ENCODE results near the gene B9D1.
"Not testable (repeated sequence)": the region's sequence is repeated elsewhere in the genome, so short reads cannot be mapped to it uniquely, and the experiment has no call there.

B9D1 gene

DNA sequence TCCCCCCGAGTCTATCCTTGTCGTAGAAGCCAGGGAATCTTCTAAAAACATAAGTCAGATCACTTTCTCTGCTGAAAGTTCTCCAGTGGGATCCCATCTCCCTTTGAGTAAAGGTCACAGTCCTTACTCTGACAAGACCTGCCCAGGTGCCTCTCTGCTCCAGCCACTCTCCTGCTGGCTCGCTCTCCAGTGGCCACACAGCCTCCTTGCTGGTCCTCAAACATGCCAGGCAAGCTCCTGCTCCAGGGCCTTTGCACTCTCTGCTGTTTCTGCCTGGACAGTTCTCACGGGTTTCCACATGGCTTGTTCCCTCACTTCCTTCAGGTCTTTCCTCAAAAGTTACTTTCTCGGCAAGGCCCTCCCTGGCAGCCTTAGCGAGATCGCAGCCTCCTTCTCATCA lies 3.4 kb downstream of the B9D1 start:
- no peak for DNase-seq (ENCODE audit: low spot score)

DNA sequence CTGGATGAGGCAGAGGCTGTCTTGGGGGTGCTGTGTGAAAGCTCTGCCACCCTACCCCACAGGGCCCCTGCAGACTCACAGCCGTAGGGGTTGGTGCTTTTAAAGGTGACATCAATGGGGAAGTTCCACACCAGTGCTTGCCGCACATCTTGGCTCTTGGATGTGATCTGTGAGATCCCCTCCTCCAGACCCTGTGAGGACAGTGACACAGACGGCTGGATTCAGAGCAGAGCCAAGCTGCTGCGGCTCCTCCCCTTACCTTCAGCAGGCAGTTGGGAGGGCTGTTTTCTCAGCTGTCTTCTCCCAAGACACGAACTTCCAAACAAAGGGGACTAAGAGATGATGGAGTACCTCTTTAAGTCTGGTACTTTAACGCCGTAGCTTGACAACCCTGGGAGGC lies 4.8 kb downstream of the B9D1 start:
- no peak for DNase-seq (ENCODE audit: low spot score)

DNA sequence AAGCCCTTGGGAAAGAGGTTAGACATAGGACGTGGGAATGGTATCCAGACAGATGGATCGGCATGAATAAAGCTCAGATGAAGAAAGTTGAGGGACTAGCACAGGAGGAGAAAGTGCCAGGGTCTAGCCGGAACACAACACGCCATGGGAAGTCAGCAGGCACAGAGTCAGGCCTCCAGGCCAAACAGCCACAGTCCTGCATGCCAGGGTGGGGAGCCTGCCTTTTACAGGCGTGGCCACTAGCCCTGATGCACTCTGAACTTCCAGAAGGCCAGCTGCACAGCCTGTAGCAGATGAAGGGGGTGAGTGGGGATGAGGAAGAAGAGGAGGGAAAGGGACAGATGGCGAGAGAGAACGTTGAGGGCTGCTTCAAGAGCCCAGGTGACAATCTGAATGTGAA lies 5.2 kb downstream of the B9D1 start:
- DNase-seq (ENCODE audit: low spot score): no peak

DNA sequence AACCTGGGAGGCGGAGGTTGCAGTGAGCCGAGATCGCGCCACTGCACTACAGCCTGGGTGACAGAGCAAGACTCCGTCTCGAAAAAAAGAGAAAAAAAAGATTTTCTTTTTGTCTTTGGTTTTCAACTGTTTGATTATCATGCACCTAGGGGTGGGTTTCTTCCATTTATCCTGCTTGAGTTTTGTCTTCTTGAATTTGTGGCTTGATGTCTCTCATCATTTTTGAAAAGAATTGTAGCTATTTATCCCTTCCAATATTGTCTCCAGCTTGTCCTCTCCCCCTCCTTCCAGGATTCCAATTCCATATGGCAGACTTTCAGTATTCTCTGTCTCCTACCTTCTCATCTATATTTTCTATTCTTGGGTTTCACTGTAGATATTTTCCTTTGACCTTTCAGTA lies 7.8 kb downstream of the B9D1 start:
- no peak for DNase-seq (ENCODE audit: low spot score)

DNA sequence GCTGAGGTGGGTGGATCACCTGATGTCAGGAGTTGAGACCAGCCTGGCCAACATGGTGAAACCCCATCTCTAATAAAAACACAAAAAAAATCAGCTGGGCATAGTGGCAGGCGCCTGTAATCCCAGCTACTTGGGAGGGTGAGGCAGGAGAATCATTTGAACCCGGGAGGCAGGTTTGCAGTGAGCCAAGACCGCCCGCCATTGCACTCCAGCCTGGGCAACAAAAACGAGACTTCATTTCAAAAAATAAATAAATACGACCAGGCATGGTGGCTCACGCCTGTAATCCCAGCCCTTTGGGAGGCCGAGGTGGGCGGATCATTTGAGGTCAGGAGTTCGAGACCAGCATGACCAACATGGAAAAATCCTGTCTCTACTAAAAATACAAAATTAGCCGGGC lies 9.1 kb downstream of the B9D1 start:
- DNase-seq (ENCODE audit: low spot score): not testable (repeated sequence)

DNA sequence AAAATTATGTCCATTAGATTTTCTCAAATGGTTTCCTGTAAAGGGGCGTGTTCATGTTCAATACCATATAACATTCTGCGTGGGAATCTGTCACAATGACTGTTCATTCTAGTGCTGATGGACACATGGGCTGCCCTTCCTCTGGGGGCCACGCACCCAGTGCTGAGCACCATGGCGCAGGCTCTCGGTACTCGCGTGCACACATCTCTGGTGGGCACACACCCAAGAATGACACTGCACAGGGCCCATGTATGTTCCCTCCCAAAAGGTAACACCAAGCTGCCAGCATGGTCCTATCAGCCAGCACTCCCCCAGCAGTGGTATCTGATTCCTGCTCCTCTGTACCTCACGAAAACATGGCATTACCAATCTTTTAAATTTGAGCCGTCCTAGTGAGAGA lies 13.7 kb downstream of the B9D1 start:
- no peak for DNase-seq (ENCODE audit: low spot score)

DNA sequence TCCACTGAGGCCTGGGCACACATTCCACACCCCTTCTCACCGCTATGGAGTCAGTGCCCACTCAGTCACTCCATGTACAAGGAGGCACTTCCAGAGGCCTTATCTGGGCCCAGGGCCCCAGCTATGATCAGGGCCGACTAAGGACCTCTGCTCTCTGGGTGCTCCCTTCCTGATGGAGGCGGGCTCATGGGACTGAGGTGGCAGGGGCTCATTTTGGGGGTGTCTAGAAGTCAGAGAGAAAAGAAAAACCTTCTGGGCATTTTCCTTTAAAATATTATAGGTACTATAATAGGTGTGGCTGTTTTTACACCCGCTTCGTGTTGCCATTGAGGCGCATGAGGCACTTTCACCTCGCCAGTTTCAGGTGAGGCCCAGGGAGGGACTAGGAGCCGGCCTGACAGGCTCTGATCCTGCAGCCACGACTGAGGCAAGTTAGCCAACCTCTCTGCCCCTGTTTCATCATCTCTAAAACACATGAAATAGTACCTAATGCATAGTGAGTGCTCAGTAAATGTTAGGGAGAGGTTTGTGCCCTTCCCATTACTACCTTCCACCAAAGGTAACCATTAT lies 14.4 kb downstream of the B9D1 start:
- DNase-seq (ENCODE audit: low spot score): no peak

DNA sequence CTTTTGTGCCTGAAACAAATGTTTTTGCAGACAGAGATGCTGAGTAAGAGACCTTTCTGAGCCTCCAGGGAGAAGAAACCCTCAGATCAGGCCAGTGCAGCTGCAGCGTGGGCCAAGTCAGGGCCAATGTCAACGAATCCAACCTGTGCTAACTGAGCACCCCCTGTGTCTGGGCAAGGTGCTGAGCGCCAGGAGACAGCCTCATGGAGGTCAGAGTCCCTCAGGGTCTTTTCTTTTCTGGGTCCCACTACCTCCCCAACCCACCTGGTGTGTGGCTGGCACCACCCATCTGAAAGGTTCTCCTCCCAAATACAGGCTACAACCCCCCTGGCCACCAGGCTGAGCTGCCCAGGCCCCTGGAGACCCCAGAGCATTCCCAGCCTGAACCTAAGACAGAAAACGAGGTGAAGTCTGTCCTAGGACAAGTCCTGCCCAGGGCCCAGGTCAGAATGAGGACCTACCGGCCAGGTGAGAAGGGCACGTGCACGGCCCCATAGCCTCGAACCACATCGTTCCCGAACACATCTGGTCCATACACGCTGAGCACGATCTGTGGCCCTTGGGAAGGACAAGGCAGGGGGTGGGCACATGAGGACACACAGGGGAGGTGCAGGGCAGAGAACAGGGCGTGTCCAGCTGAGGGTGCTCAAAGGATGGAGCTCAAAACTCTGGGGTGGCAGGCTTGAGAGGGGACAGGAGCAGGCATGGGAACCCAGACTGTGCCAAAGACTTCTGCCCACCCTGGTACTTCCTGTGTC lies 15.0 kb downstream of the B9D1 start:
- no peak for DNase-seq (ENCODE audit: low spot score)

DNA sequence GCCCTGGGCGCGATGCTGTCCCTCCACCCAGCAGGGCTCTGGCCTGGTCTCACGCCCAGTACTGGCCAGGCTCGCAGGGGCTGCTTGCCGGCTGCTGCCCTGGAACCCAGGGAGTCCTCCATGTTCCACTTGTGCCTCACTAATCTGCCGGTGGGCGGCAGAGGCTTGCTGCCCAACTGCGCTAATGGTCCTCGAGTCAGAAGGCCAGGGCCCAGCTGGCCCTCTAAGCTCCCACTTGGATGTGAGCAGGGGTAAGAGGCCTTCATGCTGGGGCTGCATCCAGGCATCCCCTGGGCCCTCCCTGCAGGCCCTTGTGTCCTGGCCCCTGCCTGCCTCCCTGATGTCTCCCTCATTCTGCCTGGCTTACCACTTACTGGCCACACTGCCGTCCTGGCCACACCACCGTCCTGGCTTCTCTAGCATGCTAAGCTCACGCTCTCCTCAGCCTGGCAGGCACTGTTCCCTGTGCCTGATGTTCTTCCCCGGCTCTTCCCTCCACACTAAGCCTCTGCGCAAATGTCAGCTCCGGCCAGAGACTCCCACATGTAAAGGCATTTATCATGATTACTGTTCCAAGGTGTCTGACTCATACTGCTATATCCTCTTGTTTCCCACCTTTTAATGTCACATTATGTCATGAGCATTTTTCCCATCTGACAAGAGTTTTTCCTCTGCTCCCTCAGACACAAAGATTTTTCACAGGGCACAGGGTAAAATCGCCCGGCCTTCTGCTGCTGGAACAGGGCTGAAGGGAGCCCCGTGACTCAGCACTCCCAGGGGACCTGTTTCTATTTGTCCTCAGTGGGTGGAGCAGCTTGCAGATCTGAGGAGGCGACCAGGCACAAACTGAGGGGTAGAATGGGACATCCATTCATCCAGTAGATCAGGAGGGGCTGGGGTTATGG lies 15.9 kb downstream of the B9D1 start:
- DNase-seq (ENCODE audit: low spot score): peak; percentile 73

DNA sequence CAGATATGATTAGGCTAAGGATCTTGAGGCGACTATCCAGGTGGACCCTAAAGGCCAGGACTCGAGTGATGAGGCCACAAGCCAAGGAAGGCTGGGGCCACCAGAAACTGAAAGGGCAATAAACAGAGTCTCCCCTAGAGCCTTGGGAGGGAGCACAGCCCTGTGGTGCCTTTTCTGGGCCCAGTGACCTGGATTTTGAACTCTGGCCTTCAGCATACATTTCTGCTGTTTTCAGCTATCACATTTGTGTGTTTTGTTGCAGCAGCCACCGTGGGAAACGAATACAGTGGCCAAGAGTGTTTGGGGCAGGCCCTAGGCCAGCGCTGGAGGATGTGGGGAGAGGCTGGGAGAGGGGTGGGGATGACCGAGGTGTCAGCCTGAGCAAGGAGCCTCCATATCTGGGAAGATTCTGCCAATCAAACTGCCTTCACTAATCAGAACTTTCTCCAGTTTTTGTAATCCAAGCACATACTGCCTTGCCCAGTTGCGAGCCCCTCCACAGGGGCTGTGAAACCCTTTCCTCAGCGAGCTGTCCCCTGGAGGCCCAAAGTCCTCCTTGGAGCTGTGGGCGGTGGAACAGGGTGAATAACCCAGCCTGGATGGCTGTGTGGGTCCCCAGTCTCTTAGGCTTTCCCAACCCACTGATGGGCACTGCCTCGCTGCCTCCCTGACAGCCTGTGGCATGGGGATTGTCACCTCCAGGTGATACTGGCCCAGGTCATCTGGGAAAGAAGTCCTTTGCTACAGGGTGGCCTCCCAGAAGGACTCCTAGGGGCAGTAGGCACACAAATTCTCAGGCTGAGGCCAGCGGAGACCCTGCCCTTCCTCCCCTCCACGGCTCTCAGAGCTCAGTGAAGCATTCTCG lies 16.8 kb downstream of the B9D1 start:
- DNase-seq (ENCODE audit: low spot score): no peak

DNA sequence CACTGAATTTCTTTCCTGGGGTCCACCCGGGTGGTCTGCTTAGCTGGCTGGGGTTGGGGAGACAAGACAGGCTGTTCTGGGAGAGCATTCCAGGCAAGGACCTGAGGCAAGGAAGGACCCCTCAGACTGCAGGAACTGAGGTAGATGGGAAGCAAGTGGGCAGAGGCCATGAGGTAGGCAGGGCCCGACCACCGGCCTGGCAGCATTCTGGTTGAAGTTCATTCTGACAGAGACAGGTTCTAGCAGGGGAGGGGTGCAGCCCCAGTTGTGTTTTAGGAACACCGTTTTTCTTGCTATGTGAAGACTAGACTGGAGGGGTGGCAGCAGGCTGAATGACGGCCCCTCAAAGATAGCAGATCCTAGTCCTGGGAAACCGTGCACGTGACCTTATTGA lies 17.5 kb downstream of the B9D1 start:
- DNase-seq (ENCODE audit: low spot score): no peak

DNA sequence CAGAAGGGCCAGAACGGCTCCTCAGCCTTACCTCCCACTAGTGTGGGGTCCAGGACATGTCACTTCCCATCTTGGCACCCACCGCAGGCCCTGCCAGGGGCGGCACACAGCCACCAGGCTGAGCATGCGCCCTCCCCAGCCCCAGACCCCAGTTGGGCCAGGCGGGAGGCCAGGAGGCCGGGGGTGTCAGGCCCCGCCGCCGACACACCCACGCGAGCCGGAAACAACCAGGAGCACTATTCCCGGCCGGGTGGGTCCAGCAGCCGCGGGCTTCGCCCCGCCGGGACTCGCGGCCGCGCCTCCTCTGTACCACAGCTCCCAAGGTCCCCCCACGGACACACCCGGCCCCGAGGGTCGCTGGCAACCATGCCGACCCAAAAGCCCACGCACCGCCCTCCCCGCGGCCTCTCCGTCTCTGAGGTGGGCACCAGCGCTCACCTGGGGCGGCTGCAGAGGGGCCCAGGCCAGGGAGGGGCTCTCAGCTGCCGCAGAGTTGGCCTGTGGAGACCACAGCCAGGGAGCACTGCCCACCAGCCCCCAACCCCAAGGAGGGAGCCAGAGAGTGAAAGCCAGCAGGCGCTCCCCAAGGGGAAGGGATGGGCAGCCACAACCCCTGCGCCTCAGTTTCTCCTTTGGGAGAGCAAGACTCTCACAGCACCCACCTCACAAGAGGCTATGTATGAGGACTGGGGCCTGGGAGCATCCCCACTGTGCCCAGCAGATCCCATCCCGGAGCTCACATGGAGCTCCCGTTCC lies 18.0 kb downstream of the B9D1 start:
- no peak for DNase-seq (ENCODE audit: low spot score)

DNA sequence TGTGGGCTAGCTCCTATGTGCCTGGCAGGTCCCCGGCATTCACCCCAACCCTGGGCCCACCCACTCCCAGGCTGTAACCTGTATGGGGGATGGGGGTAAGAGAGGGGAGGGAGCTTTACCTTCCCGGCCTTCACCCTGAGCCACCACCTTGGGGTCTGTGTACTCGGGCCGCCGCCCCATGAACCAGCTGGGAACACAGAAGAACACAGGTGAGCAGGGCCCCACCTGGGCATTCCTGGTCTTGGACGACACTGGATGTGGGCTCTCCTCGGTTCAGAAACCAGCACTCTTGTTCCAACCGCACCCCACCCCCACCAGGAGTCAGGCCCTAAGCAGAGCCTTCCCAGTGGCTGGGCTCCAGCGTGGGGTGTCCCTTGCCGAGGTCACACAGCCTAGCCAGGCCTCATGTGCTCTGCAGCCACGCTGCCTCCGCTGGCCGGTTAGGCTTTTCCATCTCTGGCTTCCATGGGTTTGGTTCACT lies 18.8 kb downstream of the B9D1 start:
- no peak for DNase-seq (ENCODE audit: low spot score)

DNA sequence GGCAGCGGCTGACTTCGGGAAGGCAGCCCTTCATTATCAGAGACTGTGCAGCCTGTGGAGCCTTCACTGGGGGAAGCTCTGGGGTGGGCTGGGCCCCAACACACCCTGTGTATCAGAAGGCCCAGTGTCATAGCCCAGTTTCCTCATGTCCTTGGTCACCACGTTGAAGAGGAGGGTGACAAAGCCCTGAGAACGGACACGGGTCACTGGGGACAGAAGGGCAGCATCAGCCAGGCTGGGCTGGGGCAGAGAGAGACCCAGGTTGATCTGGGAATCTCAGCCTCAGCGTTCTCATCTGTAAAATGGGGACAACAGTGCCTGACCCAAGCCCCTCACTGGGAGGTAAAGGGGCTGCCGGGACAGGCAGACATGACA lies 19.3 kb downstream of the B9D1 start:
- DNase-seq (ENCODE audit: low spot score): no peak

DNA sequence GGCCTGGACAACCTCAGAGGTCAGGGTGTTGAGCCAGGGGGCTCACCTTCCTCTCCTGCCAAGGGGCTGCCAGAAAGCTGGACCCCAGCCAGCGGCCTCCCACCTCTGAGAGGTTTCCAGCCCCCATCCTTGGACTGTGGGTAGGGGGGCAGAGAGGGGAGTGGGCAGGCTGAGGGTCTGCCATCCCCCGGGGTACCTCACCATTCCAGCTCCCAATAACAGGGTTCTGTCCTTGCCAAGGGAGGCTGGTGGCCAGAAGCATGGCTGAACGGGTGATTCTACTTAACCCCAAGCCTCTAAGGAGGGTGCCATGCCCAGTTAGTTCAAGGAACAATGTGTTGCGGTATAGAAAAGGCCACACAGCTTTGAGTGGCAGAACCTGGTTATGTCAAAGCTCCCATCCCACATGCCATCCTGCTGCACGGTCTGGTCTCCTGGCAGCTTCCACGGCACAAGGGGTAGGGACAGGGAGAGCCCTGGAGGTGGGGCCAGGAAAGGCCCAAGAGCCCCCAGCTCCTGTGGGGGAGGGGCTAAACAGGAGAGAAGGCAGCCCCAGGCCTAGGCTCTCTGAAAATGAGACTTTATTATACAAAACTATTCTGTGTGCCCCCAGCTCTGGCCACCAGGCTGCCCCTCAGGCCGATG lies 19.8 kb downstream of the B9D1 start:
- no peak for DNase-seq (ENCODE audit: low spot score)

DNA sequence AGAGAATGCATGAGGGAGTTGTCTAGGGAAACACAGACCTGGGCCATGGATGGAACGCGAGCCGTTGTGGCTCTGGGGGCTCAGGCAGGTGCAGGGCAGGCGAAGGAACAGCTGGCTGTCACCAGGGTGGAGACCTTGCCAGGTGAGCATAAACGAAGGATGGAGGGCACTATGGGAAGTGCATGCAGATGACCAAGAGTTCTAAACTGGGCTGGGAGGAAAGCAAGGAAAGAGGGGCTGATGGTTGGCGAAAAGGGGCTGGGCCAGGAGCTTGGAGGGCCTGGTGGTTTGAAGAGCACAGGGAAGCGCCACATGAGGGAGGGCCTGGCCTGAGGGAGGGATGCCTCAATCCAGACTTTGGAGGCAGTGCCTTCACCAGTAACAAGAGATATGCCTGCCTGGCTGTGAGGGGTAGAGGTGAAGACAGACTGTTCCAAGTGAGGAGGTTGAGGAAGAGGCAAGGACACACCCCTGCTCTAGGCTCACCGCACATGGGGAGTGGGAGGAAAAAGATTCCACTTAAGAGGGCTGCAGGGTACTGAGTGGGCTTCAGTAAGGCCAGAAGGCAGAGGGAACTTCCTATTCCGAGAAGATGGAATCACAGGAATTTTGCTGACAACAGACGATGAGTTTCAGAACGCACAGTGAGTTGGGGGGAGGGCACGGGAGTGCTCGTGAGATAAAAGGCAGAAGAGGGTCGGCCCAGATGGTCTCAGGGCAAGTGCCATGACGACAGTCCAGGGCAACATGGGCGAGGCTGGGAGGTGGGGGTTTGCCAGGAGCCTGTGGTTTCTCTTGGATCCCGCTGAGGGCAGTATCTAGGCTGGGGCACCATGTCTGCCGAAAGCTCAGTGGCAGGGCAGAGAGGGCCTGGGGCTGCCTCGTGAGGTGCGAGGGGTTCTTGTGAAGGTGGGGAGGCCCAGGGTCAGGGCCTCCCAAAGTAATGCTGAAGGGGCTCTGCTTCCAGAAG lies 20.6 kb downstream of the B9D1 start:
- DNase-seq (ENCODE audit: low spot score): no peak

DNA sequence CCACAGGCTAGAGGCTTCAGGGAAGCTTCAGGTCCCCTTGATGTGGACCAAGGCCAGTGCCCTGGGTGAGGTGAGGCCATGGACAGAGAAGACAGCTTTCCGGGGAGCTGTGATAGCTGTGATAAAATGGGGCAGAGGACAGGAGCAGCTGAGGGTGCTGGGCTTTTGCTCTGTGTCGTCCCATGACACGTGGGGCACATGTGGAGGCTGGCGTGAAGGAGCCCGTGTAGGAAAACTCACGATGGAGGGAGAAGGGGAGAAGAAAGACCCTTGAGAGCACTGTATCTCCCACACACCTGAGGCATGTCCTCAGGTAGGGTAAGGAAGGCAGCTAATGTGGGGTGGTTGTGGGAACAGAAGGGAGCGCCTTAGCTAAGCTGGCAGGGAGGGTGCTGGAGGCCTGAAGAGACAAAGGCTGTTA lies 21.3 kb downstream of the B9D1 start:
- no peak for DNase-seq (ENCODE audit: low spot score)

DNA sequence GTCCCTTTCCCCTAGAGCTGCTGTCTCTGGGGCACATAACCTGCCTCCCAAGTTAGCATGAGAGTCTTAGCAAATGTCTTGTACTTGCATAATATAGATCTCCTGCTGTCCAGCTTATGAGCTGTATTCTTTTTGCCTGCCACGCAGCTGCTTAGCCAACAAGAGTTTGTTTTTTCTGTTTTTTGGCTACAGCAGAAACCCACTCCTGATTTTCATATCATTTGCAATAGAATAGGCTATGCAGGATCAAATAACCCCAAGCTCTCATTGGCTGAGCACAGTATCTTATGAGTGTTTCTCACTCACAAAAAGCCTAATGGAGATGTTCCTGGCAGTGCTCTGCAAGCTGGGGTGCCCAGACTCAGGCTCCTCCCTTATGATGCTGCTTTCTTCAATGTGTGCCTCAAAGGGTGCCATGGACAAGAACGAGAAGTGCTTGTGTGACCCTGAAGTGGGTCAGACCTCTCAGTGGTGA lies 23.1 kb downstream of the B9D1 start:
- DNase-seq (ENCODE audit: low spot score): no peak
